ENCODE measurements around the gene HEBP2. TPM values are rescaled to one million over a fixed set of nuclear protein-coding genes. Genes with fewer than 3 reads are reported as not detected.

HEBP2 gene
- total and polyA plus RNA-seq, 4 donors: 14.4 to 56.9 (median 25.7) TPM

DNA sequence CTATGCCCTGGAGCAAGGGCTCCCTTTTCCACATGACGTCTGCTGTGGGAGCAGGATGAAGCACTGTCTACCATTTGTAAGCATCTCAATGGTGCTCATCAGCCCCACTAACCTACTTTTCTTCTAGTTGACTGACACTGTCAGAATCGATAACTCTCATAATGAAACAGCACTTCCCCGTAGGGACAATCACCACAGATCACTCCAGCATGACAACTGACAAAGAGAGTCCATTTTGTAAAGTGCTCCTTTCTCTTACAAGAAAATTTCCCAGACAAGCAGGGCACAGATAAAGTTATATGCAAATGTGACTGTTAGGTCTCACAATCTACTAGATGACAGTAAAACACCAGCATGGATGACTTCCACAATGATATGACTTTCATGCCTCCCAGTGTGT, 46.4 kb downstream of the HEBP2 start:
- TF ChIP-seq, protein P1, sequence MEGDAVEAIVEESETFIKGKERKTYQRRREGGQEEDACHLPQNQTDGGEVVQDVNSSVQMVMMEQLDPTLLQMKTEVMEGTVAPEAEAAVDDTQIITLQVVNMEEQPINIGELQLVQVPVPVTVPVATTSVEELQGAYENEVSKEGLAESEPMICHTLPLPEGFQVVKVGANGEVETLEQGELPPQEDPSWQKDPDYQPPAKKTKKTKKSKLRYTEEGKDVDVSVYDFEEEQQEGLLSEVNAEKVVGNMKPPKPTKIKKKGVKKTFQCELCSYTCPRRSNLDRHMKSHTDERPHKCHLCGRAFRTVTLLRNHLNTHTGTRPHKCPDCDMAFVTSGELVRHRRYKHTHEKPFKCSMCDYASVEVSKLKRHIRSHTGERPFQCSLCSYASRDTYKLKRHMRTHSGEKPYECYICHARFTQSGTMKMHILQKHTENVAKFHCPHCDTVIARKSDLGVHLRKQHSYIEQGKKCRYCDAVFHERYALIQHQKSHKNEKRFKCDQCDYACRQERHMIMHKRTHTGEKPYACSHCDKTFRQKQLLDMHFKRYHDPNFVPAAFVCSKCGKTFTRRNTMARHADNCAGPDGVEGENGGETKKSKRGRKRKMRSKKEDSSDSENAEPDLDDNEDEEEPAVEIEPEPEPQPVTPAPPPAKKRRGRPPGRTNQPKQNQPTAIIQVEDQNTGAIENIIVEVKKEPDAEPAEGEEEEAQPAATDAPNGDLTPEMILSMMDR (IDR thresholded peaks at IDR 0.05; ENCODE audit: control extremely low read depth, extremely low read depth): no peak
- H3K36me3 ChIP-seq (ENCODE audit: control insufficient read depth in 4 of 4, insufficient read depth in 4 of 4, low read length in 4 of 4): peaks cover 0 to 4% (median 2%) of the 10 kb centered on the region in 4 donors
- no peak overlapping the region for H3K4me3 ChIP-seq
- 83 to 90% methylated on average over 3 of the region's 3 CpGs for WGBS, 2 donors
- H3K4me1 ChIP-seq (ENCODE audit: control insufficient read depth in 5 of 5, insufficient read depth in 5 of 5, low read length in 5 of 5): peaks cover 0 to 12% (median 0%) of the 10 kb centered on the region in 5 donors
- no peak for DNase-seq
- ATAC-seq (ENCODE audit: insufficient read depth, low FRiP score): no peak
- no peak overlapping the region for H3K27ac ChIP-seq (ENCODE audit: low read depth in 1 of 2, low read length in 1 of 2)
- H3K9ac ChIP-seq (ENCODE audit: insufficient read depth in 1 of 2, low read length in 2 of 2): no peak overlapping the region
- no peaks in the 10 kb centered on the region for H3K27me3 ChIP-seq (ENCODE audit: control insufficient read depth in 3 of 3, insufficient read depth in 3 of 3, low read length in 2 of 3)
- no peaks in the 10 kb centered on the region for H3K9me3 ChIP-seq (ENCODE audit: control insufficient read depth in 4 of 4, insufficient read depth in 3 of 4, low read length in 3 of 4)

DNA sequence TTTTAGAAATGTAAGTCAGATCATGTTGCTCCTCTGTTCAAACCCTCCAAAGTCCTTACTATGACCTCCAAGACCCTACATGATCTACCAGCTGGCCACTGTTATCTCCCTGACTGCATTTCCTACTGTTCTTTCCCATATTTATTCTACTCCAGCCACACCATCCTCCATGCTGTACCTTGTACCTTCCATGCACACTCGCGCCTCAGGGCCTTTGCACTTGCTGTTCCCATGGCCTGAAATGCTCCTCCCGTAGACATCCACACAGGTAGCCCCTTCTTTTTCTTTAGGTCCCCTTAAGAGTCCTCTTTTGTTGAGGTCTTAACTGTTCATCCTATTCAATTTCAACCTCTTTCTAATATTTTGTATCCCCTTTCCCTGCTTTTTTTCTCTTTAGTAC, 47.0 kb downstream of the HEBP2 start:
- no peaks in the 10 kb centered on the region for H3K9me3 ChIP-seq (ENCODE audit: control insufficient read depth in 4 of 4, insufficient read depth in 3 of 4, low read length in 3 of 4)
- DNase-seq: no peak
- H3K27me3 ChIP-seq (ENCODE audit: control insufficient read depth in 3 of 3, insufficient read depth in 3 of 3, low read length in 2 of 3): no peaks in the 10 kb centered on the region
- H3K4me1 ChIP-seq (ENCODE audit: control insufficient read depth in 5 of 5, insufficient read depth in 5 of 5, low read length in 5 of 5): peaks cover 0 to 12% (median 0%) of the 10 kb centered on the region in 5 donors
- H3K36me3 ChIP-seq (ENCODE audit: control insufficient read depth in 4 of 4, insufficient read depth in 4 of 4, low read length in 4 of 4): peaks cover 0 to 3% (median 0%) of the 10 kb centered on the region in 4 donors
- 97 to 98% methylated on average over 3 of the region's 3 CpGs for WGBS, 2 donors
- TF ChIP-seq, protein P1 (IDR thresholded peaks at IDR 0.05; ENCODE audit: control extremely low read depth, extremely low read depth): no peak
- no peak overlapping the region for H3K27ac ChIP-seq (ENCODE audit: low read depth in 1 of 2, low read length in 1 of 2)
- H3K4me3 ChIP-seq: no peak overlapping the region
- no peak for ATAC-seq (ENCODE audit: insufficient read depth, low FRiP score)
- no peak overlapping the region for H3K9ac ChIP-seq (ENCODE audit: insufficient read depth in 1 of 2, low read length in 2 of 2)

DNA sequence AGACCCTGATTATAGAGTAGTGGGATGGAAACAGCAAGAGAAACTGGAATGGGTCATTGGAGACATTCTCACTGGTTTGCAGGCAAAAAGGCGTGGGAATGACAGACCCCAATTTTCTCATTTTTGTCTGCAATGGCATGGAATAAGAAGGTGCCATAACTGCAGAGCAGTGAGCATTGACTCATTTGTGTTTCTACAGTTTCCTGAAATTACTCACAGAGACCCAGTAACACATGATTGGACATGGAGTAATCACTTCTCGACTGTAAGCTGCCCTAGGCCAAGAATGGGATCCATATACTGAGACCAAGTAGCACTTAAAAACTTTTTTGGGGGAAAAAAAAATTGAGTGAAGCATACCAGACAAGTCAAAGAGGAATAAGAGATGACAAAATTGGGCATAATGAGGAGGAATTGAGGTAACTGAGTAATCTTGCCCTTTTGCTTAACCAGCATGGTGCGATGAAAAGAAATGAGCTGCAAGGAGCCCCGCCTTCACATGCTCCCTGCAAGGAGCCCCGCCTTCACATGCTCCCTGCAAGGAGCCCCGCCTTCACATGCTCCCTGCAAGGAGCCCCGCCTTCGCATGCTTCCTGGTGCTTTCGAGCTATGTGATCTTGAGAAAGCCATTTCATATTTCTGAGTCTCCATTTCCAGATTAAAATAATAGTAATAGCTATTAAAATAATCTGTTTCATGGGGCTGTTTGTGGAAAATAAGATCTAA, 51.1 kb downstream of the HEBP2 start:
- peaks cover 0 to 2% (median 0%) of the 10 kb centered on the region in 4 donors for H3K36me3 ChIP-seq (ENCODE audit: control insufficient read depth in 4 of 4, insufficient read depth in 4 of 4, low read length in 4 of 4)
- no peaks in the 10 kb centered on the region for H3K9me3 ChIP-seq (ENCODE audit: control insufficient read depth in 4 of 4, insufficient read depth in 3 of 4, low read length in 3 of 4)
- no peak overlapping the region for H3K9ac ChIP-seq (ENCODE audit: insufficient read depth in 1 of 2, low read length in 2 of 2)
- ATAC-seq (ENCODE audit: insufficient read depth, low FRiP score): no peak
- no peak for DNase-seq
- H3K4me3 ChIP-seq: no peak overlapping the region
- TF ChIP-seq, protein P1 (IDR thresholded peaks at IDR 0.05; ENCODE audit: control extremely low read depth, extremely low read depth): no peak
- WGBS, 2 donors: 42 to 54% methylated on average over 9 of the region's 9 CpGs
- peaks cover 0 to 12% (median 0%) of the 10 kb centered on the region in 5 donors for H3K4me1 ChIP-seq (ENCODE audit: control insufficient read depth in 5 of 5, insufficient read depth in 5 of 5, low read length in 5 of 5)
- no peaks in the 10 kb centered on the region for H3K27me3 ChIP-seq (ENCODE audit: control insufficient read depth in 3 of 3, insufficient read depth in 3 of 3, low read length in 2 of 3)
- no peak overlapping the region for H3K27ac ChIP-seq (ENCODE audit: low read depth in 1 of 2, low read length in 1 of 2)

Measured in lung (tissue), 12 donors.